Activated CD4-positive, alpha-beta memory T cell treated with anti-CD3 and anti-CD28 coated beads, Interleukin-2, amount 10 ng/mL, durations not matched to agents 7 days and 5 days (primary cell): ENCODE results near the gene TRAPPC10. TPM values are rescaled to one million over a fixed set of nuclear protein-coding genes. Genes with fewer than 3 reads are reported as not detected.
"Not testable (repeated sequence)": the region's sequence is repeated elsewhere in the genome, so short reads cannot be mapped to it uniquely, and the experiment has no call there.

ENCODE experiments used
- CTCF ChIA-PET: fragments of 350-600 bp; sonication (Branson Sonifier 250); formaldehyde crosslinking; loops from one replicate; lab custom pipeline; 2021; ENCODE audit warnings: antibody characterized with exemption, inconsistent platforms; lab: Charles Lee
- POLR2A ChIA-PET: fragments of 350-600 bp; sonication (Branson Sonifier 250); formaldehyde crosslinking; loops from one replicate; lab custom pipeline; 2021; ENCODE audit warnings: antibody characterized with exemption; lab: Charles Lee
- DNase-seq: peaks from one replicate; pipeline ENCODE4 v3.0.0-alpha.2; 2020
- H3K27ac Mint-ChIP-seq: one replicate; pipeline ENCODE4 v1.8.0; 2021; ENCODE audit warnings: mild to moderate bottlenecking, mixed read lengths
- H3K27me3 Mint-ChIP-seq: one replicate; pipeline ENCODE4 v1.8.0; 2021; ENCODE audit warnings: mixed read lengths
- H3K36me3 Mint-ChIP-seq: one replicate; pipeline ENCODE4 v1.8.0; 2021; ENCODE audit warnings: low read depth, mixed read lengths
- H3K4me1 Mint-ChIP-seq: one replicate; pipeline ENCODE4 v1.8.0; 2021; ENCODE audit warnings: mixed read lengths
- H3K4me3 Mint-ChIP-seq: one replicate; pipeline ENCODE4 v1.8.0; 2021; ENCODE audit warnings: mild to moderate bottlenecking, mixed read lengths
- H3K9me3 Mint-ChIP-seq: one replicate; pipeline ENCODE4 v1.8.0; 2021; ENCODE audit warnings: mixed read lengths
- total RNA-seq, 2 experiments: library from RNA; stranded (reverse); gene quantifications; one replicate each; pipeline ENCODE4 v1.2.3, GENCODE V29; 2021

Gene TRAPPC10
- total RNA-seq, 2 experiments from 2014 or later = 76.0 to 76.5 TPM

GRCh38 chr21:44155994-44156380, 143.9 kb downstream of the TRAPPC10 start:
- H3K36me3 Mint-ChIP-seq, H3K27me3 Mint-ChIP-seq, H3K27ac Mint-ChIP-seq, CTCF ChIA-PET, H3K9me3 Mint-ChIP-seq, H3K4me1 Mint-ChIP-seq, H3K4me3 Mint-ChIP-seq, POLR2A ChIA-PET, DNase-seq: not testable (repeated sequence)

Other genes with a start within 250 kb of the TRAPPC10 start
- 10 to 100 TPM; 54.3 to 55.6 TPM for gene CSTB, start 236.0 kb upstream of the TRAPPC10 start, total RNA-seq
- 10 to 100 TPM; 22.4 to 22.6 TPM for gene RRP1, start 222.7 kb upstream of the TRAPPC10 start, total RNA-seq
- 100 to 1,000 TPM; 101 to 102 TPM for gene AGPAT3, start 147.1 kb upstream of the TRAPPC10 start, total RNA-seq
- gene PWP2, start 95.1 kb downstream of the TRAPPC10 start, total RNA-seq = 10 to 100 TPM; 18.6 to 22.5 TPM
- 10 to 100 TPM; 48.9 to 49.5 TPM for gene GATD3, start 121.4 kb downstream of the TRAPPC10 start, total RNA-seq
- 1 to 10 TPM; 6.1 to 6.6 TPM for gene ICOSLG, start 228.6 kb downstream of the TRAPPC10 start, total RNA-seq
- not detected for gene DNMT3L, start 249.6 kb downstream of the TRAPPC10 start, total RNA-seq